ENCODE measurements around the gene NCKAP1.
"Not testable (repeated sequence)": the region's sequence is repeated elsewhere in the genome, so short reads cannot be mapped to it uniquely, and the experiment has no call there.

NCKAP1 gene

GRCh38 chr2:183038341-183039300, at the start of gene NCKAP1:
TSS of gene NCKAP1 (minus strand) at chr2:183038457. CDS start at chr2:183038099, 358 bp downstream.
- DNase-seq: peak; percentile 67

GRCh38 chr2:183081911-183082310, 43.7 kb upstream of the NCKAP1 start:
- DNase-seq: no peak

GRCh38 chr2:183079139-183079775, 41.0 kb upstream of the NCKAP1 start:
- DNase-seq: no peak

GRCh38 chr2:183078464-183079138, 40.3 kb upstream of the NCKAP1 start, which contains the start of gene DUSP19:
TSS of gene DUSP19 (plus strand) at chr2:183078747. CDS start at chr2:183078934, 187 bp downstream.
- peak; percentile 90 for DNase-seq

GRCh38 chr2:183078163-183078463, 39.9 kb upstream of the NCKAP1 start:
- no peak for DNase-seq

GRCh38 chr2:183072177-183072576, 33.9 kb upstream of the NCKAP1 start:
- DNase-seq: no peak

GRCh38 chr2:183070942-183071844, 32.9 kb upstream of the NCKAP1 start:
- no peak for DNase-seq

GRCh38 chr2:183069174-183069573, 30.9 kb upstream of the NCKAP1 start:
- no peak for DNase-seq

- DNase-seq: no peak
Measured at GRCh38 chr2:183068561-183068960, 30.3 kb upstream of the NCKAP1 start.

- no peak for DNase-seq
Measured at GRCh38 chr2:183063083-183063482, 24.8 kb upstream of the NCKAP1 start.

- no peak for DNase-seq
Measured at GRCh38 chr2:183060571-183061231, 22.4 kb upstream of the NCKAP1 start.

- DNase-seq: no peak
Measured at GRCh38 chr2:183059561-183059960, 21.3 kb upstream of the NCKAP1 start.

- no peak for DNase-seq
Measured at GRCh38 chr2:183057333-183057985, 19.2 kb upstream of the NCKAP1 start.

GRCh38 chr2:183049420-183049819, 11.2 kb upstream of the NCKAP1 start:
- no peak for DNase-seq

- not testable (repeated sequence) for DNase-seq
Measured at GRCh38 chr2:183047486-183048125, 9.3 kb upstream of the NCKAP1 start.

- not testable (repeated sequence) for DNase-seq
Measured at GRCh38 chr2:183043580-183043979, 5.3 kb upstream of the NCKAP1 start.

GRCh38 chr2:183040604-183041003, 2.3 kb upstream of the NCKAP1 start:
- DNase-seq: no peak

- DNase-seq: peak; percentile 27
Measured at GRCh38 chr2:183037553-183038340, 510 bp downstream of the NCKAP1 start.

GRCh38 chr2:183037074-183037552, 1.1 kb downstream of the NCKAP1 start:
- peak; percentile 27 for DNase-seq

Data from NCI-H1105 (cell line).